Suprapubic skin (tissue), 3 donors: ENCODE data around the gene ARL8A.

Experiments used
- POLR2AphosphoS5 ChIP-seq, 3 donors: sonication (generic); formaldehyde crosslinking; IDR thresholded peaks; one replicate each; pipeline ENCODE4 v1.6.1; 2017; ENCODE audit warnings: antibody characterized with exemption in 3 of 3
- TF ChIP-seq, protein P1 (sequence below), 2 donors: fragments of 200-600 bp in 1 of 2; fragments of 450-650 bp in 1 of 2; sonication (generic) in 1 of 2; IDR thresholded peaks; one replicate each; pipeline ENCODE4 v1.5.1; 2016 to 2019; ENCODE audit warnings: antibody characterized with exemption in 2 of 2, mild to moderate bottlenecking in 1 of 2, moderate library complexity in 1 of 2

DNA sequence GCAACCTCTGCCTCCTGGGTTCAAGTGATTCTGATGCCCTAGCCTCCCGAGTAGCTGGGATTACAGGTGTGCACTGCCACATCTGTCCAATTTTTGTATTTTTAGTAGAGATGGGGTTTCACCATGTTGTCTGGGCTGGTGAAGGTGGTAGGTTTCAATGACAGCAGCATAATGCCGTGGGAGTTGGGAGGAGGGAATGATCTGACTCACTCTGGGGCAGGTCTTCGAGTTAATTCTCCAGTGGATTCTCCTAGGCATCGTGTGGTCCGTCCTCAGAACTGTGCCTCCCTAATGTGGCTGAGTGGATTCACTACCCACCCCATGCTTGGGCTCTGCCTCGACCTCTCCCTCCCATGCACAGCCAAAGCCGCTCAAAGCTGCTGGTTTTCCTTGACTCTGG, 23.5 kb downstream of the ARL8A start:
- TF ChIP-seq POLR2AphosphoS5 (IDR thresholded peaks at IDR 0.05), result no peak
- TF ChIP-seq, protein P1, sequence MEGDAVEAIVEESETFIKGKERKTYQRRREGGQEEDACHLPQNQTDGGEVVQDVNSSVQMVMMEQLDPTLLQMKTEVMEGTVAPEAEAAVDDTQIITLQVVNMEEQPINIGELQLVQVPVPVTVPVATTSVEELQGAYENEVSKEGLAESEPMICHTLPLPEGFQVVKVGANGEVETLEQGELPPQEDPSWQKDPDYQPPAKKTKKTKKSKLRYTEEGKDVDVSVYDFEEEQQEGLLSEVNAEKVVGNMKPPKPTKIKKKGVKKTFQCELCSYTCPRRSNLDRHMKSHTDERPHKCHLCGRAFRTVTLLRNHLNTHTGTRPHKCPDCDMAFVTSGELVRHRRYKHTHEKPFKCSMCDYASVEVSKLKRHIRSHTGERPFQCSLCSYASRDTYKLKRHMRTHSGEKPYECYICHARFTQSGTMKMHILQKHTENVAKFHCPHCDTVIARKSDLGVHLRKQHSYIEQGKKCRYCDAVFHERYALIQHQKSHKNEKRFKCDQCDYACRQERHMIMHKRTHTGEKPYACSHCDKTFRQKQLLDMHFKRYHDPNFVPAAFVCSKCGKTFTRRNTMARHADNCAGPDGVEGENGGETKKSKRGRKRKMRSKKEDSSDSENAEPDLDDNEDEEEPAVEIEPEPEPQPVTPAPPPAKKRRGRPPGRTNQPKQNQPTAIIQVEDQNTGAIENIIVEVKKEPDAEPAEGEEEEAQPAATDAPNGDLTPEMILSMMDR (IDR thresholded peaks at IDR 0.05), result no peak
